ENCODE results near the gene GJA9.

GJA9 gene

GRCh38 chr1:38834221-38834782, 47.1 kb downstream of the GJA9 start:
- DNase-seq (ENCODE audit: extremely low read depth, insufficient read length): no peak

DNA sequence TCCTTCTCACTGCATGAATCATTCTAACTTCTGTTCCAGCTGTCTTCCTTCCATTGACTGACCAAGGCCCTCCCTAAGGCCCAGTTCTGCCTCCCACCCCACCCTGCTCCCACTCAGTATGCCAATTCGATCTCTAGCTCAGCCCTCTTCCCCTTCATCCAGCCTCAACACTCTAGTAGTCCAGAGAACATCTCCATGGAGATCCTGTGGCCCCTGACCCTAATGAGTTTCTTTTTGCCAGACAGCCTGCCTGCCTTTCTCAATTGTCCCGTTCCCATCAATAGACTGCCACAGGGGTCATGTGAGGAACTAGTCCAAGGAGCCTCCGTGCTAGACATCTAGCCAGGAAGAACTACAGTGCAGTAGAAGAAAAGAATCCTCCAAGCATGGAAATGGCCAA, 48.2 kb downstream of the GJA9 start:
- no peak for DNase-seq (ENCODE audit: extremely low read depth, insufficient read length)
- no peaks in the 10 kb centered on the region for H3K36me3 ChIP-seq (ENCODE audit: control insufficient read depth, insufficient read depth, low read length)
- H3K4me3 ChIP-seq (replicated peaks; ENCODE audit: low read depth, low read length): no peak overlapping the region
- TF ChIP-seq, protein P1, sequence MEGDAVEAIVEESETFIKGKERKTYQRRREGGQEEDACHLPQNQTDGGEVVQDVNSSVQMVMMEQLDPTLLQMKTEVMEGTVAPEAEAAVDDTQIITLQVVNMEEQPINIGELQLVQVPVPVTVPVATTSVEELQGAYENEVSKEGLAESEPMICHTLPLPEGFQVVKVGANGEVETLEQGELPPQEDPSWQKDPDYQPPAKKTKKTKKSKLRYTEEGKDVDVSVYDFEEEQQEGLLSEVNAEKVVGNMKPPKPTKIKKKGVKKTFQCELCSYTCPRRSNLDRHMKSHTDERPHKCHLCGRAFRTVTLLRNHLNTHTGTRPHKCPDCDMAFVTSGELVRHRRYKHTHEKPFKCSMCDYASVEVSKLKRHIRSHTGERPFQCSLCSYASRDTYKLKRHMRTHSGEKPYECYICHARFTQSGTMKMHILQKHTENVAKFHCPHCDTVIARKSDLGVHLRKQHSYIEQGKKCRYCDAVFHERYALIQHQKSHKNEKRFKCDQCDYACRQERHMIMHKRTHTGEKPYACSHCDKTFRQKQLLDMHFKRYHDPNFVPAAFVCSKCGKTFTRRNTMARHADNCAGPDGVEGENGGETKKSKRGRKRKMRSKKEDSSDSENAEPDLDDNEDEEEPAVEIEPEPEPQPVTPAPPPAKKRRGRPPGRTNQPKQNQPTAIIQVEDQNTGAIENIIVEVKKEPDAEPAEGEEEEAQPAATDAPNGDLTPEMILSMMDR (IDR thresholded peaks at IDR 0.05; ENCODE audit: insufficient read depth, low read length, poor library complexity, severe bottlenecking): no peak
- H3K27me3 ChIP-seq (replicated peaks; ENCODE audit: control insufficient read depth, insufficient read depth, low read length): no peaks in the 10 kb centered on the region; the same call in 1 of the 2 replicates

More at GRCh38 chr1:38834221-38834782, 47.1 kb downstream of the GJA9 start:
- Histone ChIP-seq H3K27me3 (replicated peaks; ENCODE audit: control insufficient read depth, insufficient read depth, low read length) (no peaks in the 10 kb centered on the region; the same call in 1 of the 2 replicates), H3K4me3 (replicated peaks; ENCODE audit: low read depth, low read length) (no peak overlapping the region), H3K36me3 (ENCODE audit: control insufficient read depth, insufficient read depth, low read length) (peaks cover under 1% of the 10 kb centered on the region)
- TF ChIP-seq, protein P1 (IDR thresholded peaks at IDR 0.05; ENCODE audit: insufficient read depth, low read length, poor library complexity, severe bottlenecking): no peak

DNA sequence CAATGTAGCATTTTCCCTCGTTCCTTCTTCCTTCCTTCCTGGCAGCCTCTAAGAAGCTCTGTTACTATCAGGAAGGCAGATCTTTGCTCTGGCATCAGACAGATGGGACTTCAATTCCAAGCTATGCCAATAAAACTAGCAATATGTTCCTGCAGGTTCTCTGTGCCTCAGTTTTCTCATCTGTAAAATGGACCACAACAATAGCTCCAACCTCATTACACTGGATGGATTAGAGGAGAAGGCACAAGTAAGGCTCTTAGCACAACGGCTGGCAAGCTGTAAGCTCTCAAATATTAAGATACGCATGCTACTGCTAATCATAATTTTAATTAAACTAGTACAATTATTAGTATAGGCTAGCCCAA, 49.0 kb downstream of the GJA9 start:
- no peak for DNase-seq (ENCODE audit: extremely low read depth, insufficient read length)
- no peaks in the 10 kb centered on the region for H3K36me3 ChIP-seq (ENCODE audit: control insufficient read depth, insufficient read depth, low read length)
- TF ChIP-seq, protein P1 (IDR thresholded peaks at IDR 0.05; ENCODE audit: insufficient read depth, low read length, poor library complexity, severe bottlenecking): no peak
- H3K4me3 ChIP-seq (replicated peaks; ENCODE audit: low read depth, low read length): no peak overlapping the region
- no peaks in the 10 kb centered on the region; the same call in 1 of the 2 replicates for H3K27me3 ChIP-seq (replicated peaks; ENCODE audit: control insufficient read depth, insufficient read depth, low read length)

DNA sequence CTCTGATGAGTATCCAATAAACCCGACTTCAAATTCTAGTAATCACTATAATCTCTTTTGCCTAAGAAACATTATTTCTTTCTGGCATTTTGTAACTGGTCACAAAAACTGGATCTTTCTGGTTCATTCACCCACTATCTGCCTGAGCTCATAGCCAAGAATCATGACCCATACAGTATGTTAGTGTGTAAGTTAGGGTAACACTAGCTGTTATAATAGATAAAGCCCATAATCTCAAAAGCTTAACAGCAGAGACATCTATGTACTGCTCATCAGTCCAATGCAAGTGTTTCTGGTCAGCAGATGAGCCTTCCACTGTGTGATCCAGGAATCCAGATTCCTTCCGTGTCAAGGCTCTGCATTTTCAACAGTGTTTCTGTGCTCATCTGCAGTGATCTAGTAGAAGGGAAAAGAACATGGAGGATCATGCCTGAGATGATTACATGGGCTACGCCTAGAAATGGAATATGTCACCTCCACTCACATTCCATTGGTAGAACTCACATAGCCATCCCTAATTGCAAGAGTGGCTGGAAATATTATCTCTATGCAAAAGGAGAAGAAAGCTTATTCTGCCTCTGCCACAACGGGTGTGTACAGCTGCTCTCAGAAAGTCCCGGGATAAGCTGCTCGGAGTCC, 49.5 kb downstream of the GJA9 start:
- no peak for DNase-seq (ENCODE audit: extremely low read depth, insufficient read length)
- Histone ChIP-seq H3K36me3 (ENCODE audit: control insufficient read depth, insufficient read depth, low read length) (no peaks in the 10 kb centered on the region), H3K27me3 (replicated peaks; ENCODE audit: control insufficient read depth, insufficient read depth, low read length) (no peaks in the 10 kb centered on the region; the same call in 1 of the 2 replicates), H3K4me3 (replicated peaks; ENCODE audit: low read depth, low read length) (no peak overlapping the region)
- TF ChIP-seq, protein P1 (IDR thresholded peaks at IDR 0.05; ENCODE audit: insufficient read depth, low read length, poor library complexity, severe bottlenecking): no peak

DNA sequence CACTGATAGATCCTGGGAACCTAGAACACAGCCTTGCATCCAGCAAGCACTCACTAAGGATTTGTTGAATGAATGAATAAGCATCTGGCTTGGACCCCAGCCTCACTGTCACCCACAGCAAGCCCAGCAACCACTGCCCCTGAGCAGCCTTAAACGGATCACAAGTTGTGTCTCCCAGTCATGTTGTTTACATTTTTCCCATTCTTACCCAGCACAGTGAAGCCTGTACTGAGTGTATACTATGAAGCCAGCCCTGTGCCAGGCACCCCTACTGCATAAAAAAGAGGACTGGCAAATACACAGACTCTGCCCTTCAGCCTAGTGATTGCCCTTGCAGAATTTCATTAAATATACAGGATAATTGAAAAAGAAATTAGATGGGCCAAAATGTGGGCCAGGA, 52.0 kb downstream of the GJA9 start:
- Histone ChIP-seq H3K4me3 (replicated peaks; ENCODE audit: low read depth, low read length) (no peak overlapping the region), H3K27me3 (replicated peaks; ENCODE audit: control insufficient read depth, insufficient read depth, low read length) (no peaks in the 10 kb centered on the region; the same call in 1 of the 2 replicates), H3K36me3 (ENCODE audit: control insufficient read depth, insufficient read depth, low read length) (no peaks in the 10 kb centered on the region)
- no peak for DNase-seq (ENCODE audit: extremely low read depth, insufficient read length)
- TF ChIP-seq, protein P1 (IDR thresholded peaks at IDR 0.05; ENCODE audit: insufficient read depth, low read length, poor library complexity, severe bottlenecking): no peak

All from GM06990 (cell line).